Lower lobe of right lung (tissue), 2 donors: ENCODE measurements around the gene UBALD1. TPM values are rescaled to one million over a fixed set of nuclear protein-coding genes. Genes with fewer than 3 reads are reported as not detected.

Experiments used
- ATAC-seq, 2 donors: fragments of 200-7000 bp; cut with Tn5 transposase; one replicate each; pipeline ENCODE4 v1.9.1; 2020 to 2022; ENCODE audit warnings: mild to moderate bottlenecking in 2 of 2, moderate library complexity in 2 of 2
- DNase-seq: peaks from one replicate; pipeline ENCODE4 v3.0.0-alpha.2; 2020
- H3K27ac ChIP-seq: fragments of 200-600 bp; one replicate; pipeline ENCODE4 v1.8.0; 2022
- H3K27me3 ChIP-seq: fragments of 200-600 bp; one replicate; pipeline ENCODE4 v1.8.0; 2022; ENCODE audit warnings: low read depth
- H3K36me3 ChIP-seq: fragments of 200-600 bp; one replicate; pipeline ENCODE4 v1.8.0; 2022; ENCODE audit warnings: mild to moderate bottlenecking
- H3K4me1 ChIP-seq: fragments of 200-600 bp; one replicate; pipeline ENCODE4 v1.8.0; 2022
- H3K4me3 ChIP-seq: fragments of 200-600 bp; one replicate; pipeline ENCODE4 v1.8.0; 2022; ENCODE audit warnings: mild to moderate bottlenecking
- H3K9me3 ChIP-seq: fragments of 200-600 bp; one replicate; pipeline ENCODE4 v1.8.0; 2022
- CTCF ChIP-seq: fragments of 200-600 bp; IDR thresholded peaks from one replicate; pipeline ENCODE4 v1.8.0; 2022; ENCODE audit warnings: antibody characterized with exemption, mild to moderate bottlenecking
- intact Hi-C: fragments of 100-400 bp; cut with DNase I; formaldehyde crosslinking; loops from one replicate; pipeline ENCODE4 v1.11.0; 2022
- total RNA-seq: library from RNA; stranded (reverse); fragmentation: NEBNext Ultra II Directional; extraction: Animal tissue kit (Norgen Biotek cat#: 25700); gene quantifications from one replicate; pipeline ENCODE4 v1.2.1, GENCODE V29; 2021
- donor health status: DM: no; HTN: yes; CAD: no; lungs with severe emphysema.

The UBALD1 gene
- total RNA-seq, 1 donor from 2014 or later, result 30.2 TPM

GRCh38 chr16:4594433-4595410 is 20.0 kb downstream of the UBALD1 start:
- no peak for DNase-seq
- no peaks in the 10 kb centered on the region for H3K4me1 ChIP-seq

DNA sequence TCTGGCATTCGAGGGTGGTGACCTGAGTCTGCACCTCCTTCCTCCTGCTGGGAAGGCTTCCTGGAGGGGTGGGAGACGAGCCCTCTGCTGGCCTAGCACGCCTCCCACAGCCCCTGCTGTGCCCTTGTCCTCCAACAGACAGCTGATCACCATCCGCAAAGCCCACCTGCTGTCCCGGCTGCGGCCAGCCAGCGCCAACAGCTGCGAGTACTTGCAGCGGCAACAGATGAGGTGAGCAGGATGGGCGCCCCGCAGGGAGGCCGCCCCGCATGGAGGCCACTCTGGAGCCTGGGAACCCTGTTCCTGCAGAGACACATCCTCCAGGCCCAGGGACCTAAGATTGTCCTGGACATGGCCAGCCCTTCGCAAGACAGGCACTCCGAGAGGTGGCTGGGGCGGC is 21.6 kb downstream of the UBALD1 start:
- DNase-seq, result no peak
- TF ChIP-seq CTCF, result no peak
- Histone ChIP-seq H3K27me3 (no peaks in the 10 kb centered on the region), H3K36me3 (no peaks in the 10 kb centered on the region), H3K4me1 (no peaks in the 10 kb centered on the region), H3K4me3 (no peak overlapping the region), H3K27ac (no peak overlapping the region), H3K9me3 (no peaks in the 10 kb centered on the region)
- intact Hi-C loops, result no loop called here
- ATAC-seq, result no peak

More at GRCh38 chr16:4594433-4595410, 20.0 kb downstream of the UBALD1 start:
- no peak for ATAC-seq
- no peak for TF ChIP-seq CTCF
- H3K36me3 ChIP-seq, result no peaks in the 10 kb centered on the region
- no peaks in the 10 kb centered on the region for H3K9me3 ChIP-seq
- intact Hi-C loops, result no loop called here
- H3K27me3 ChIP-seq, result no peaks in the 10 kb centered on the region
- no peak overlapping the region for H3K4me3 ChIP-seq
- no peak overlapping the region for H3K27ac ChIP-seq

- intact Hi-C loops, result no loop called here
- H3K27me3 ChIP-seq, result no peaks in the 10 kb centered on the region
- H3K9me3 ChIP-seq, result no peaks in the 10 kb centered on the region
- no peak for DNase-seq
- no peak for ATAC-seq
- no peak overlapping the region for H3K27ac ChIP-seq
- TF ChIP-seq CTCF, result no peak
- no peaks in the 10 kb centered on the region for H3K4me1 ChIP-seq
- no peaks in the 10 kb centered on the region for H3K36me3 ChIP-seq
- no peak overlapping the region for H3K4me3 ChIP-seq
These were observed 22.8 kb downstream of the UBALD1 start for GRCh38 chr16:4591706-4592470.

GRCh38 chr16:4591191-4591590 is 23.5 kb downstream of the UBALD1 start:
- H3K36me3 ChIP-seq, result no peaks in the 10 kb centered on the region
- no peaks in the 10 kb centered on the region for H3K27me3 ChIP-seq
- no peak overlapping the region for H3K4me3 ChIP-seq
- intact Hi-C loops, result no loop called here
- TF ChIP-seq CTCF, result no peak
- no peaks in the 10 kb centered on the region for H3K4me1 ChIP-seq
- no peaks in the 10 kb centered on the region for H3K9me3 ChIP-seq
- DNase-seq, result no peak
- no peak overlapping the region for H3K27ac ChIP-seq
- no peak for ATAC-seq

GRCh38 chr16:4588961-4589360 is 25.7 kb downstream of the UBALD1 start:
- H3K4me1 ChIP-seq, result no peaks in the 10 kb centered on the region
- intact Hi-C loops, result no loop called here
- H3K36me3 ChIP-seq, result no peaks in the 10 kb centered on the region
- no peak overlapping the region for H3K27ac ChIP-seq
- no peak overlapping the region for H3K4me3 ChIP-seq
- H3K27me3 ChIP-seq, result no peaks in the 10 kb centered on the region
- DNase-seq (no peak), ATAC-seq (no peak)
- TF ChIP-seq CTCF, result no peak
- no peaks in the 10 kb centered on the region for H3K9me3 ChIP-seq
